SKM-1 (cell line): ENCODE data around the gene MARK3.
"Not testable (repeated sequence)": the region's sequence is repeated elsewhere in the genome, so short reads cannot be mapped to it uniquely, and the experiment has no call there.

Source experiments
- DNase-seq: peaks from one replicate; lab custom pipeline; 2025; ENCODE audit not compliant: unreplicated experiment; lab: John Stamatoyannopoulos, UW

Gene MARK3

GRCh38 chr14:103524002-103524935 is 139.1 kb downstream of the MARK3 start:
- no peak for DNase-seq

GRCh38 chr14:103525430-103526246 is 140.4 kb downstream of the MARK3 start:
- DNase-seq: not testable (repeated sequence)

DNA sequence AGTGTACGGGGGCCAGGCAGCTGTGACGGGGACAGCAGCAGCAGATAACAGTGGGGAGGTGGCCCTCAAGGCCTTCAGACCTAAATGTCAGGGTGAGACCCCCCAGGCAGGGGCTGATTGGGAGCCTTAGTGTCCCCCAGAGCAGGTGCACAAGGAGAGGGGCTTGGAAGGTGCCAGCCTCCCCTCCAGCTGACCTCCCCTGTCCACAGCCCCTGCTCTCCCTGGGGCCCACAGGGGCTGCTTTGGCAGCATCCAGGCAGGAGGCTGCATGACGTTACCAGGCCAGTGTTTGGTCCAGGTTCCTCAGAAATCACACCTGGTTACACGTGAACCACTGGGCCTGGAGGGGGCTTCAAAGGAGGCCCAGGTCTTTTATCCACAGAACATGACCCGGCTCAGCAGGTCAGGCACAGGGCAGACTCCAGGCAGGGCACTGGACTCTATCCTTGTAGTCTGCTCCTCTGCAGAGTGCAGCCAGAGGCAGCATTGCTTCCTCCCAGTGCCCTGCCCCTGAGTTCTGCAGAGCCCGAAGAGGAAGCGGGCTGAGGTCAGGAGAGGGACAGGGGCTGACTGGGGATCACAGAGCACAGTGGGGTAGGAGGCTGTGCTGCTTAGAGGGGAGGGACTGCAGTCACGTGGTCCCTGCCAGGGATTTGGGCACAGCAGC is 141.2 kb downstream of the MARK3 start:
- peak; percentile 2 for DNase-seq

GRCh38 chr14:103526914-103527248 is 141.7 kb downstream of the MARK3 start:
- DNase-seq: no peak

- DNase-seq: no peak
These were observed 142.4 kb downstream of the MARK3 start for GRCh38 chr14:103527408-103528145.

DNA sequence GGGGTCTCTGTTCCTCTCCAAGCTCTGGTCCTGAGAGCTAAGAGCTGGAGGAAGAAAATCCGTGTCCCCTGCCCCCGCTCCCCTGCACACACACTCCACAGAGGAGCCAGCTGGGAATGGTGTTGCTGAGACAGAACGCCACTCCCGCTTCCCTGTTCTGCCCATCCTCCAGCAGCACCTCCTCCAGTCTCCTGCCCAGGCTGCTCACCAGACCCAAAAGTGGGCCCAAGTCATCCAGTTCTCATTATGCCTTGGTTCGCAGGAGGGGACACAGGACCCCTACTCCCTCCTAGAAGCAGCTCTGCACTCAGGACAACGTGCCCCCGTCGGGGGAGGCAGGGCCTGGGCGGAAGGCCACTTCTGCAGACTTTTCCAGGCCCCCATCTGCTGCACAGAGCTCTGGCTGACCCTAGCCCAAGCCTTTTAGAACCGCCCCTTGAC is 143.0 kb downstream of the MARK3 start:
- DNase-seq: no peak

DNA sequence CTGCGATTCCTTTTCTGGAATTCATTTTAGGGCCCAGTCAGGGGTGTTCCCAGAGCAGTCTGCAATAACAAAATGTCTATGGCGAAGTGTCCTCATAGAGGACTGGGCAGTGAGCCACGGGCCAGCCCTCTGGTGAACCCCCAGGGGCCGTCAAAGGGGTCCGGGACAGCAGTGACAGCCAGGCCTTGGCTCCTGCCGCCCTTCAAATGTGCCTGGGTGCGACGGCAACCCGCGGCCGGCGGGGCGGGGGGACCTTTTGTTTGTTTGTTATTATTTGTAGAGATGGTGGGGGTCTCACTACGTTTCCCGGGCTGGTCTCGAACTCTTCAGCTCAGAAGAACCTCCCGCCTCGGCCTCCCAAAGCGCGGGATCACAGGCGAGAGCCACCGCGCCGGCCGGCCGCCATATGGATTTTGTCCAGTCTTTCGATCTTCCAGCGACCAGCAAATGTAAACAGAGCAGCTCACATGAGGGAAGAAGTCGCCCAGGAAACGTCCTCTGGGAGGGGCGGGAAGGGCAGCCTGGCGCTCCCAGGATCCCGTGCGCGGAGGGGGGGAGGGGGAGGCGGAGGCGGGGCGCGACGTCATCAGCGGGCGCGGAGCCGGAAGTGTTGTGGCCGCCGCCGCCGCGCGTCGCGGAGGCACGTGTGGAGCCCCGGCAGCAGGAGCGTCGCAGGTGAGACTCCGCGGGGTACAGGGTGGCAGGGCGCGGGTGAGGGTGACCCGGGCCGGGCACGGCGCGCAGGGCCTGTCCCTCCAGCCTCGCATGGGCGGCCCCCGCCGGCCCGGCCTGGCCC is 143.6 kb downstream of the MARK3 start, which contains the start of gene TRMT61A:
Gene TRMT61A (plus strand): TSS at position 610 of the 796 bp plus-strand sequence. CDS start 783 bp downstream, outside the sequence.
- DNase-seq: peak; percentile 29

- DNase-seq: no peak
These were observed 144.5 kb downstream of the MARK3 start for GRCh38 chr14:103529383-103530365.

DNA sequence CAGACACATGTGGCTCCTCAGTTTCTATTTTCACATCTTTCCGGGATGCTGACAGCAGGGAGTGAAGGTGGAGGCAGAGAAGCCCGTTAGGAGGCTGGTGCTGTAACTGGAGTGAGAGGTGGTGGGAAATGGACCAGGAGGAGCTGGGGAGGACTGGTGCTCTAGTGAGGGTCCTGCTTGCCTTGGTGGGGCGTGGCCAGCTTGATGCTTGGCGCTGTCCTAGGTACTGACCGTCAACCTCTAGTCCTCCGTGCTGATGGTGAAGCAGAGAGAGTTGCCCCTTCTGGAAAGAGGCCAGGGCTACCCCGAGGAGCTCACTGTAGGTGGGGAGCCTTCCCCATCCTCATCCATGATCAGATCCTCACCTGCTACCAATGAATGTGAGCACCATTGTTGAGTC is 145.2 kb downstream of the MARK3 start:
- DNase-seq: no peak

GRCh38 chr14:103530831-103531230 is 145.6 kb downstream of the MARK3 start:
- no peak for DNase-seq

DNA sequence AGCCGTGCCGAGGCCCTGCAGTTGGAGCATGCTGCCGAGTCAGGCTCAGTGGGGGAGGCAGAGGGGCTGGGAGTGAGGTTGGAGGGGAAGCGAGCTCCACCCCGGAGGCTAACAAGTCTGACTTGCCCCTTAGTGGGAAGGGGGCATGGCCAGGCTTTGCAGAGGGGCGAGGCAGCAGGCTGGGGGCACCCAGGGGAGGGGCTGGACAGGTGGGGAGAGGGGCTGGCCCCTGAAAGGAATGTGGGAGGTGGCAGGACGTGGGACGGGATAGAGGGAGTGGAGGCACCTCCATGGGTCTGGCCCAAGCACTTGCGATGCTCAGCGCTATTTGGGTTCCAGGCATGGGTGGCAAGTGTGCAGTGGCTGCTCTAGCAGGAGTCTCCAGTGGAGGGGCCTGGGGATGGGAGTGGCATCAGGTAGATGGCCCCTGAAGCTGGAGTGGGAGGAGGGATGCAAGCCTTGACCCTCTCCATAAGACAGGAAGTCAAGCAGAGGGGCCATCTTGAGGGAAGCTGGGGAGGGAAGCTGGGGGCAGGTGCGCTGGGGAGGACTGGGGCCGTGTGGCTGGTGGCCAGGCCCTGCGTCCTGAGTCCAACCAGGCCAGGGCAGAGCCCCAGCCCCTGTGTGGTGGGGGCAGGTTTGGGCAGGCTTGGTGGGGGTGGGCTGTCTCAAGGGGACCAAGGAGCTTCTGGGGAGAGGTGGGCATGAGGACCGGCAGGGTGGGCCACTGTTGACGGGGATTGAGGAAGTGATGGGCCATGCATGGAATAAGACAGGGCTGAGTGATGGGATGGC is 146.4 kb downstream of the MARK3 start:
- DNase-seq: no peak

- no peak for DNase-seq
These were observed 147.3 kb downstream of the MARK3 start for GRCh38 chr14:103532216-103533136.

DNA sequence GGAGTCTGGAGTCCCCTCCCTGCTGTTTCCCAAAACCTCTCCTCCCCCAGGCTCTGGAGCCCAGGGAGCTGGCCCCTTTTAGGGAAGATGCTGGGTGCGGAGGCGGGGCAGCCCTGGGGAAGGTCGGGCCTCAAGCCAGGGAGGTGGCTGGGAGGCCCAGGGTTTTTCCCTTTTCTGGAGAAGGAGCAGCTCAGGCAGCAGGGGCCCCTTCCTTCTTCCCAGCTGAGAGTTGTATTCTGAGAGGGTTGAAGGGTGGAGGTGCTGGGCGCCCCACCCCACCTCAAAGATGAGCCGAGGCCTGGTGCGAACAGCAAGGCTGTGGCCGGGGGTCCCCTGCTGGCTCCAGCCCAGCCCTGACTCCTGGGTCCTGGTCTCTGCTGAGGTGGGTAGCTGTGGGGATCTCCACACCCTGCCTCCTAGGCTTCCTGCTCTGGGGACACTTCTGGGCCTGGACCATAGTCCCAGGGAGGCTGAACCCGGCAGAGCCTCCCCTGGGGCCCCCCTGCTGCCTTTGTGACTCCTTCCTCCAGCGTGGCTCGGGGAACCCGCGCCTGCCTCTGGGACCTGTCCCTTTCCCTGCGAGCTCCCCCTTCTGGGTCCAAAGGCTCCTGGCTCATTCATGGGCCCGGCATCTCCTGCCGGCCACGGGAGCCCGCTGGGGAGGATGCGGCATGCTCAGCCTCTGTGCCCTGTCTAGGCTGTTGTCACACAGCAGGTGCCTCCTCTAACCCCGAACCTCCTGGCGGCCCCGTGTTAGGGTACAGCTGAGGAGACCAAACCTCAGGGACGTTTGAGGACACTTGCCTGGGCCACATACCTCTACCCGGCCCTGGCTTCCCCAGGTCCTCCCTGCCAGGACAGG is 148.2 kb downstream of the MARK3 start:
- no peak for DNase-seq

DNA sequence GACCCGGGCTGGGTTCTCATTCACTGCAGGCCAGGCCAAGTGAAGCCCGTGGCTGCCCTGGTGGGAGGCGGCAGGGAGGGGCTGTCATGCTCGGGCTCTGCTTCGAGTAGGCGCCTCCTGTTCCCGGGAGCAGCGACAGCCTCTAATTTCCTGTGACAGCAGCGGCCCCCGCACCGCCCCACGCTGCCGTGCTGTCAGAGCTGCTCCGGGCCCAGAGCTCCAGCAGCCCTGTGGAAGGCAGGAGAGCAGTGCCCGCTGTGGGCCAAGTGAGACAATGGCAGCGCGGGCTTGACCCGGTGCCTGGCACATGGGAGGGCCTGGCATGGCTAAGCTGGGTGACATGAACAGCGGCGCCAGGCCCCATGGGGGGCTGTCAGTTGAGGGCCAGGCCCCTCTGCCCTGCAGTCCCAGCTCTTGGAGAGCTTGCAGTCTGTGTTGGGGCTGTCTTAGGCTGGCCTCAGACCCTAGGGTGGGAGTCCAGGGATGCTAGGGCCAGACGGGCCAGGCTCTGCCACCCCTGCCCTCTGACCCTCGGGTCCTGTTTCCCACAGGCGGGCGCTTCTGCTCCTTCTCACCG is 148.9 kb downstream of the MARK3 start:
- no peak for DNase-seq

GRCh38 chr14:103534576-103535061 is 149.4 kb downstream of the MARK3 start:
- no peak for DNase-seq
